Thoracic aorta (tissue), 2 donors: Measurements from ENCODE around the gene ZNF888. TPM values are rescaled to one million over a fixed set of nuclear protein-coding genes. Genes with fewer than 3 reads are reported as not detected.

ENCODE experiments used
- ATAC-seq: fragments of 150-250 bp; one replicate; pipeline ENCODE4 v1.8.0; 2017; ENCODE audit warnings: low read depth; ENCODE audit not compliant: insufficient number of reproducible peaks, low FRiP score
- DNase-seq: peaks from one replicate; pipeline ENCODE4 v3.0.0-alpha.2; 2020; ENCODE audit warnings: low spot score
- H3K27ac ChIP-seq, 2 donors: fragments of 200-600 bp; sonication (generic); 1 replicate in 1 of 2; 2 replicates in 1 of 2; pipeline ENCODE4 v1.5.1; 2016; ENCODE audit warnings: mild to moderate bottlenecking in 2 of 2, moderate library complexity in 2 of 2
- H3K27me3 ChIP-seq: fragments of 200-600 bp; sonication (generic); replicated peaks from 2 replicates; pipeline ENCODE4 v1.6.0; 2016; ENCODE audit warnings: mild to moderate bottlenecking; ENCODE audit not compliant: insufficient read depth
- H3K36me3 ChIP-seq: fragments of 200-600 bp; sonication (generic); one replicate; pipeline ENCODE4 v1.5.1; 2016
- H3K4me1 ChIP-seq, 2 donors: fragments of 200-600 bp; sonication (generic); 1 replicate in 1 of 2; 2 replicates in 1 of 2; pipeline versions ENCODE4 v1.5.1 to v1.6.0; 2016; ENCODE audit warnings: low read depth in 2 of 2, mild to moderate bottlenecking in 1 of 2; ENCODE audit not compliant: control insufficient read depth in 1 of 2
- H3K4me3 ChIP-seq: fragments of 200-600 bp; sonication (generic); 2 replicates; pipeline ENCODE4 v1.5.1; 2016; ENCODE audit warnings: mild to moderate bottlenecking
- H3K9me3 ChIP-seq: fragments of 200-600 bp; sonication (generic); 2 replicates; pipeline ENCODE4 v1.5.1; 2016
- CTCF ChIP-seq: fragments of 200-600 bp; sonication (generic); IDR thresholded peaks from one replicate; pipeline ENCODE4 v1.5.1; 2019; ENCODE audit warnings: antibody characterized with exemption
- total RNA-seq, 2 donors: library from RNA; depleted of rRNA; stranded (reverse); fragments of >200 nt; gene quantifications; one replicate each; pipeline versions ENCODE4 v1.1.0 to v1.2.3, GENCODE V29; 2016

The ZNF888 gene
- total RNA-seq, 2 donors from 2014 or later: 1.4 to 2.6 TPM

- Histone ChIP-seq H3K9me3 (no peaks in the 10 kb centered on the region), H3K4me1 (peaks cover 7 to 13% of the 10 kb centered on the region in 2 donors), H3K27ac (peak overlapping the region; percentile 78 to 91), H3K27me3 (no peaks in the 10 kb centered on the region), H3K4me3 (peak overlapping the region; percentile 94), H3K36me3 (no peaks in the 10 kb centered on the region)
- DNase-seq: no peak
- ATAC-seq: no peak
- TF ChIP-seq CTCF: no peak
Observed at GRCh38 chr19:52898101-52898500, 25.1 kb downstream of the ZNF888 start.

GRCh38 chr19:52897138-52897935 is 25.9 kb downstream of the ZNF888 start, which contains the start of gene ZNF320:
Gene ZNF320, minus strand, starts transcription at chr19:52897635. Its CDS starts 7,380 bp downstream, at chr19:52890255.
- TF ChIP-seq CTCF: no peak
- DNase-seq: peak; percentile 91
- Histone ChIP-seq H3K4me1 (peaks cover 7 to 13% of the 10 kb centered on the region in 2 donors), H3K27me3 (no peaks in the 10 kb centered on the region), H3K4me3 (peak within 1 kb of the TSS; percentile 94), H3K9me3 (no peaks in the 10 kb centered on the region), H3K36me3 (no peaks in the 10 kb centered on the region), H3K27ac (peak within 1 kb of the TSS; percentile 78 to 91)
- ATAC-seq: peak; percentile 93

GRCh38 chr19:52896431-52897137 is 26.6 kb downstream of the ZNF888 start:
- Histone ChIP-seq H3K4me1 (peaks cover 7 to 13% of the 10 kb centered on the region in 2 donors), H3K4me3 (peak overlapping the region; percentile 94), H3K36me3 (no peaks in the 10 kb centered on the region), H3K27me3 (no peaks in the 10 kb centered on the region), H3K27ac (peak overlapping the region; percentile 78 to 91), H3K9me3 (no peaks in the 10 kb centered on the region)
- TF ChIP-seq CTCF: no peak
- no peak for ATAC-seq
- DNase-seq: no peak

- Histone ChIP-seq H3K9me3 (no peaks in the 10 kb centered on the region), H3K36me3 (peaks cover 32% of the 10 kb centered on the region), H3K4me3 (no peak overlapping the region), H3K4me1 (peaks cover under 1% of the 10 kb centered on the region in 2 donors), H3K27me3 (no peaks in the 10 kb centered on the region), H3K27ac (no peak overlapping the region)
- no peak for TF ChIP-seq CTCF
- ATAC-seq (no peak), DNase-seq (no peak)
Observed at GRCh38 chr19:52891336-52891735, 31.9 kb downstream of the ZNF888 start.

GRCh38 chr19:52889931-52890330 is 33.3 kb downstream of the ZNF888 start:
- Histone ChIP-seq H3K9me3 (no peaks in the 10 kb centered on the region), H3K4me1 (no peaks in the 10 kb centered on the region), H3K27ac (no peak overlapping the region), H3K27me3 (no peaks in the 10 kb centered on the region), H3K36me3 (peaks cover 41% of the 10 kb centered on the region), H3K4me3 (no peak overlapping the region)
- ATAC-seq (no peak), DNase-seq (no peak)
- no peak for TF ChIP-seq CTCF
